H1 (cell line): ENCODE data around the gene MAP4. TPM values are rescaled to one million over a fixed set of nuclear protein-coding genes. Genes with fewer than 3 reads are reported as not detected.

Experiments used
- CHD7 ChIP-seq: fragments of 300-600 bp; sonication (generic); IDR thresholded peaks from 2 replicates; pipeline ENCODE4 v1.7.1; 2012; ENCODE audit warnings: low read length, moderate library complexity, mild to moderate bottlenecking, inconsistent platforms; ENCODE audit not compliant: insufficient replicate concordance
- polyA plus RNA-seq, 7 experiments: library from polyadenylated mRNA; depleted of rRNA in 3 of 7; stranded (reverse) in 5 of 7; unstranded in 2 of 7; fragments of >200 nt in 5 of 7; fragments of 200-250 nt in 2 of 7; gene quantifications; 1 replicate in 5 of 7; 2 replicates in 1 of 7; 4 replicates in 1 of 7; pipeline versions ENCODE4 v1.2.1 to v1.2.3, GENCODE V29; 2011 to 2013; ENCODE audit warnings: missing spikeins in 2 of 7, mixed read lengths in 2 of 7
- total RNA-seq: library from RNA; stranded (reverse); fragmentation: NEBNext Ultra II Directional; extraction: Animal tissue kit (Norgen Biotek cat#: 25700); gene quantifications from 2 replicates; pipeline ENCODE4 v1.2.1, GENCODE V29; 2021

MAP4 gene
- total and polyA plus RNA-seq, 2 of the 8 experiments (the other 6 are each of a cell fraction or from before 2014, with no cell fraction given), result 67.0 to 179 TPM

- TF ChIP-seq CHD7, result no peak
These were observed 125.2 kb downstream of the MAP4 start (continued) for GRCh38 chr3:47890828-47891612.
